HG03575 (cell line): Measurements from ENCODE around the gene TGFB2.

Source experiments
- ATAC-seq: cut with Tn5 transposase; IDR thresholded peaks from one replicate; pipeline ENCODE4 v1.9.1; 2021; ENCODE audit not compliant: unreplicated experiment, insufficient number of reproducible peaks, low FRiP score; ENCODE audit errors: extremely low read depth

TGFB2 gene

GRCh38 chr1:218380125-218380977 is 35.2 kb downstream of the TGFB2 start:
- no peak for ATAC-seq

- no peak for ATAC-seq
These were observed 37.1 kb downstream of the TGFB2 start for GRCh38 chr1:218382261-218382660.

GRCh38 chr1:218383051-218383450 is 37.9 kb downstream of the TGFB2 start:
- no peak for ATAC-seq

- ATAC-seq, result no peak
These were observed 38.5 kb downstream of the TGFB2 start for GRCh38 chr1:218383681-218384080.

- ATAC-seq, result no peak
These were observed 39.5 kb downstream of the TGFB2 start for GRCh38 chr1:218384581-218384993.

- no peak for ATAC-seq
These were observed 43.5 kb downstream of the TGFB2 start for GRCh38 chr1:218388591-218388990.

- no peak for ATAC-seq
These were observed 45.5 kb downstream of the TGFB2 start for GRCh38 chr1:218390618-218391017.

- ATAC-seq, result no peak
These were observed 47.6 kb downstream of the TGFB2 start for GRCh38 chr1:218392780-218393179.

GRCh38 chr1:218394416-218394815 is 49.3 kb downstream of the TGFB2 start:
- ATAC-seq, result no peak

- ATAC-seq, result no peak
These were observed 49.9 kb downstream of the TGFB2 start for GRCh38 chr1:218394989-218395388.

GRCh38 chr1:218395916-218396315 is 50.8 kb downstream of the TGFB2 start:
- no peak for ATAC-seq

- no peak for ATAC-seq
These were observed 52.7 kb downstream of the TGFB2 start for GRCh38 chr1:218397752-218398339.

- no peak for ATAC-seq
These were observed 55.5 kb downstream of the TGFB2 start for GRCh38 chr1:218400624-218401023.

GRCh38 chr1:218401441-218401997 is 56.4 kb downstream of the TGFB2 start:
- ATAC-seq, result no peak

GRCh38 chr1:218401998-218402785 is 57.1 kb downstream of the TGFB2 start:
- no peak for ATAC-seq

GRCh38 chr1:218402786-218403120 is 57.6 kb downstream of the TGFB2 start:
- no peak for ATAC-seq

- ATAC-seq, result no peak
These were observed 58.2 kb downstream of the TGFB2 start for GRCh38 chr1:218403300-218403699.

GRCh38 chr1:218407630-218408029 is 62.5 kb downstream of the TGFB2 start:
- no peak for ATAC-seq

- ATAC-seq, result no peak
These were observed 63.0 kb downstream of the TGFB2 start for GRCh38 chr1:218408135-218408534.

GRCh38 chr1:218408942-218409341 is 63.8 kb downstream of the TGFB2 start:
- ATAC-seq, result no peak
